GM23248 (cell line): Measurements from ENCODE around the gene ATRN. TPM values are rescaled to one million over a fixed set of nuclear protein-coding genes. Genes with fewer than 3 reads are reported as not detected.

Experiments
- DNase-seq: peaks from one replicate; pipeline ENCODE4 v3.0.0-alpha.2; 2015
- H2AFZ ChIP-seq: fragments of 200-600 bp; sonication (generic); 2 replicates; pipeline ENCODE4 v1.6.1; 2016; ENCODE audit warnings: antibody characterized with exemption
- H3F3A ChIP-seq: fragments of 200-600 bp; sonication (generic); 2 replicates; pipeline ENCODE4 v1.6.1; 2016; ENCODE audit warnings: mild to moderate bottlenecking, antibody characterized with exemption, mixed run types; ENCODE audit not compliant: insufficient read depth
- H3K27ac ChIP-seq: fragments of 200-600 bp; sonication (generic); 2 replicates; pipeline ENCODE4 v1.5.1; 2016; ENCODE audit warnings: mild to moderate bottlenecking
- H3K27me3 ChIP-seq: fragments of 200-600 bp; sonication (generic); replicated peaks from 2 replicates; pipeline ENCODE4 v1.6.1; 2016; ENCODE audit warnings: mild to moderate bottlenecking; ENCODE audit not compliant: insufficient read depth
- H3K36me3 ChIP-seq: fragments of 200-600 bp; sonication (generic); 2 replicates; pipeline ENCODE4 v1.6.1; 2016; ENCODE audit warnings: low read depth, mild to moderate bottlenecking
- H3K4me1 ChIP-seq: fragments of 200-600 bp; sonication (generic); 2 replicates; pipeline ENCODE4 v1.6.1; 2016; ENCODE audit warnings: mild to moderate bottlenecking; ENCODE audit not compliant: insufficient read depth
- H3K4me2 ChIP-seq: fragments of 200-600 bp; sonication (generic); one replicate; pipeline ENCODE4 v1.6.1; 2016; ENCODE audit warnings: mild to moderate bottlenecking; ENCODE audit not compliant: unreplicated experiment
- H3K4me3 ChIP-seq: fragments of 200-600 bp; sonication (generic); 2 replicates; pipeline ENCODE4 v1.5.1; 2016; ENCODE audit warnings: mild to moderate bottlenecking
- H3K79me2 ChIP-seq: fragments of 200-600 bp; sonication (generic); 2 replicates; pipeline ENCODE4 v1.6.1; 2016; ENCODE audit warnings: mild to moderate bottlenecking; ENCODE audit not compliant: insufficient read depth
- H3K9ac ChIP-seq: fragments of 200-600 bp; sonication (generic); 2 replicates; pipeline ENCODE4 v1.6.1; 2016; ENCODE audit warnings: mild to moderate bottlenecking
- H3K9me2 ChIP-seq: fragments of 200-600 bp; sonication (generic); 2 replicates; pipeline ENCODE4 v1.6.1; 2016; ENCODE audit warnings: mixed run types, mild to moderate bottlenecking, moderate library complexity; ENCODE audit not compliant: insufficient read depth
- H3K9me3 ChIP-seq: fragments of 200-600 bp; sonication (generic); one replicate; pipeline ENCODE4 v1.6.1; 2017; ENCODE audit warnings: low read depth
- H4K20me1 ChIP-seq: fragments of 200-600 bp; sonication (generic); 2 replicates; pipeline ENCODE4 v1.6.0; 2016; ENCODE audit not compliant: insufficient read depth
- EZH2 ChIP-seq: fragments of 200-600 bp; sonication (generic); IDR thresholded peaks from 2 replicates; pipeline ENCODE4 v1.6.1; 2018; ENCODE audit warnings: antibody characterized with exemption, mild to moderate bottlenecking; ENCODE audit not compliant: insufficient read depth, poor library complexity, severe bottlenecking
- EZH2phosphoT487 ChIP-seq: fragments of 200-600 bp; sonication (generic); IDR thresholded peaks from 2 replicates; pipeline ENCODE4 v1.6.1; 2018; ENCODE audit warnings: antibody characterized with exemption, moderate library complexity, mild to moderate bottlenecking, low read depth; ENCODE audit not compliant: insufficient read depth
- WGBS, 2 experiments: methylation state at CpG; one replicate each; pipeline ENCODE4 v1.1.6; 2015 to 2017; ENCODE audit warnings: low lambda C conversion rate in 2 of 2, low coverage in 1 of 2; ENCODE audit errors: missing lambda C conversion rate in 2 of 2; 5-methylcytosine and 5-hydroxymethylcytosine counted together
- in situ Hi-C: fragments of 300-500 bp; cut with MboI; formaldehyde crosslinking; loops from 2 replicates; pipeline ENCODE4 v1.15.0; 2020
- polyA plus RNA-seq: library from polyadenylated mRNA; unstranded; fragments of >200 nt; fragmentation: Nextera tagmentation; extraction: Ambion mirVana; gene quantifications from 2 replicates; pipeline ENCODE4 v1.2.1, GENCODE V29; 2016
- total RNA-seq: library from RNA; depleted of rRNA; stranded (reverse); fragments of >200 nt; shearing (Covaris generic); gene quantifications from 2 replicates; pipeline ENCODE4 v1.2.3, GENCODE V29; 2014

ATRN gene
- total and polyA plus RNA-seq, 2 experiments from 2014 or later: 9.9 to 38.7 TPM

DNA sequence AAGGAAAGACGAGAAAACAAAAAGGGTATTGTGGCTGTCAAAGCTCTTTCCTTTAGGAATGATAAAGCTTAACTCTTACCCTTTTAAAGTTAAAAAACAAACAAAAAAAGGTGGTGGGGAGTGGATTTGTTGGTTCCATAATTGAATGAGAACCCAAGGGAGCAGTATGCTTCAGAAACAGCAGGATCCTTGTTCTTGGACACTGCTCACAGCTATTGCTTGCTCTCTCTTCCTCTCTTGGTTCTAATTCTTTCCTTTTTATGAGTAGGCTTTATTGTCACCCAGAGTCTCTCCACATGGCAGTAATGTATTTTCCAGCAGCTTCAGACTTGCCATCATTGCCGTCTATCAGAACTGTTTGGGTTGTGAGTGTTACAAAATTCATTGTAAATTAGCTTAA is 18.7 kb upstream of the ATRN start:
- WGBS, 2 experiments: 57 to 64% methylated on average over 2 of the region's 2 CpGs
- Histone ChIP-seq H3K27ac (no peak overlapping the region), H3K9me2 (no peaks in the 10 kb centered on the region), H3K4me1 (no peaks in the 10 kb centered on the region), H3K4me3 (no peak overlapping the region), H3K27me3 (peaks cover 31% of the 10 kb centered on the region), H3K79me2 (no peaks in the 10 kb centered on the region), H3K9ac (no peak overlapping the region), H4K20me1 (no peaks in the 10 kb centered on the region), H3K4me2 (no peak overlapping the region), H3K9me3 (no peaks in the 10 kb centered on the region), H3F3A (no peaks in the 10 kb centered on the region), H3K36me3 (no peaks in the 10 kb centered on the region), H2AFZ (no peak overlapping the region)
- in situ Hi-C loops: no loop called here
- no peak for DNase-seq
- TF ChIP-seq EZH2 (no peak), EZH2phosphoT487 (no peak)

DNA sequence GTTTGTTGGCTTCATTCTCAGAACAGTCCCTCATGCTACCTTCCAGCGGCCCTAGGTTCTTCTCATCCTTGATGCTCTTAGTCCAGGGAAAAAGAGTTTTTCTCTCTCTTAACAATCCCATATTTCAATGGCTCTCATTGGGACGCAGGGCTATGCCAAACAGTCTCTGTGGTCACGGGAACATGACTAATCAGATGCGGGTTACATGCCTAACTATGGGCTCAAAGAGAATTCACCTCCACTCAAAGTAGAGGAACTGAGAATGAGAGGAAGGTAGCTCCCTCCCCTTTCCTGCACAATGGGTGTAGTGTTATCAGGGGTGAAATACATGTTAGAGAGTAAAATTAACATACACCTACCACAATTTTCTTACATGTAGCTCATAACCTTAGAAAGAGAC is 18.1 kb upstream of the ATRN start:
- H3K27me3 ChIP-seq: peaks cover 31% of the 10 kb centered on the region
- H3K27ac ChIP-seq: no peak overlapping the region
- DNase-seq: no peak
- no peaks in the 10 kb centered on the region for H3K9me3 ChIP-seq
- H3K4me2 ChIP-seq: no peak overlapping the region
- TF ChIP-seq EZH2phosphoT487: no peak
- no peak for TF ChIP-seq EZH2
- no peak overlapping the region for H2AFZ ChIP-seq
- H3K4me1 ChIP-seq: no peaks in the 10 kb centered on the region
- H3K4me3 ChIP-seq: no peak overlapping the region
- H3F3A ChIP-seq: no peaks in the 10 kb centered on the region
- no peaks in the 10 kb centered on the region for H3K79me2 ChIP-seq
- in situ Hi-C loops: no loop called here
- no peaks in the 10 kb centered on the region for H4K20me1 ChIP-seq
- H3K9me2 ChIP-seq: no peaks in the 10 kb centered on the region
- no peak overlapping the region for H3K9ac ChIP-seq
- whole genome bisulfite sequencing, 2 experiments: 60 to 63% methylated on average over 4 of the region's 4 CpGs
- no peaks in the 10 kb centered on the region for H3K36me3 ChIP-seq

DNA sequence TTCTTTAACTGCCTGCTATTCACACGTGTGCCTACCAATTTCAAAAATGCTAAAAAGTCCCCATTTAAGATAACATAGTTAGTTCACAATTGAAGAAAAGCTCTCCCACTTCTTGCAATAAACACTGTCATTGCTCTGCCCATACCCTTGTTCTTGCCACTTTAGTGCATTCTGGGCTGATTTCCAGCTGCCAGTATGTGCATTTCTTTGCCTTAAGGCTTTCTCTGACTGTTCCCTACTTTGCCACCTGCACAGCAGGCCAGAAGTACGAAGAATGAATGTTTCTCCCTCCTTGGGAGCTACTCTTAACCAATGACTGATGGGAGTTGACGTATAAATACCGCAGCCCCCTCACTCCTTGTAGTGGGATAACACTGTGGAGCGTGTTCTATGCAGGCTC is 16.0 kb upstream of the ATRN start:
- H3K9me2 ChIP-seq: no peaks in the 10 kb centered on the region
- no peaks in the 10 kb centered on the region for H3K79me2 ChIP-seq
- 45 to 54% methylated on average over 5 of the region's 5 CpGs for WGBS, 2 experiments
- no peaks in the 10 kb centered on the region for H3K36me3 ChIP-seq
- H3K27me3 ChIP-seq: peaks cover 31% of the 10 kb centered on the region
- H3K27ac ChIP-seq: no peak overlapping the region
- TF ChIP-seq EZH2 (no peak), EZH2phosphoT487 (no peak)
- in situ Hi-C loops: no loop called here
- no peaks in the 10 kb centered on the region for H3K9me3 ChIP-seq
- H3K4me3 ChIP-seq: no peak overlapping the region
- H4K20me1 ChIP-seq: no peaks in the 10 kb centered on the region
- no peaks in the 10 kb centered on the region for H3K4me1 ChIP-seq
- no peak overlapping the region for H3K4me2 ChIP-seq
- H3K9ac ChIP-seq: no peak overlapping the region
- no peaks in the 10 kb centered on the region for H3F3A ChIP-seq
- H2AFZ ChIP-seq: no peak overlapping the region
- DNase-seq: no peak

DNA sequence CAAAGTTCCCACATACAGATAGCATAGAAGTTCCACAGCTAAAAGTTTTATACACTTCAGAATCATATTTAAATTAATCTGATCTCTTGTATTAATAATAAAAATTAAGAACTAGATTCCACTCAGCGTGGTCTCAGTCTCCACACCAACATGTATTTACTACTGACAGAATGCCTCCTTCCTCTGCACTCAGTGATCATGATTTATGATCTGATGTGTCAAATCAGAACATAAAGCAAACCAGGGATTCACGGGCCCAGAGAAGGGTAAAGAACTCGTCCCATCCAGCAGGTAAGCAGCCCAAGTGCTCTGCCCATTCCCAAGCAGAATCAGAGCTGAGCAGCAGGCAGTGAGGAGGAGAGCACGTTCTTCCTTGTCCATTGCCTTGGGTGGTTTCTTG is 14.2 kb upstream of the ATRN start:
- WGBS, 2 experiments: 9 to 13% methylated on average over 4 of the region's 4 CpGs
- Histone ChIP-seq H3F3A (no peaks in the 10 kb centered on the region), H3K27ac (no peak overlapping the region), H3K9me3 (no peaks in the 10 kb centered on the region), H4K20me1 (no peaks in the 10 kb centered on the region), H3K4me2 (no peak overlapping the region), H3K4me1 (no peaks in the 10 kb centered on the region), H3K36me3 (no peaks in the 10 kb centered on the region), H2AFZ (no peak overlapping the region), H3K79me2 (no peaks in the 10 kb centered on the region), H3K4me3 (no peak overlapping the region), H3K27me3 (peaks cover 20% of the 10 kb centered on the region), H3K9ac (no peak overlapping the region), H3K9me2 (no peaks in the 10 kb centered on the region)
- no peak for TF ChIP-seq EZH2phosphoT487
- TF ChIP-seq EZH2: no peak
- in situ Hi-C loops: no loop called here
- no peak for DNase-seq

DNA sequence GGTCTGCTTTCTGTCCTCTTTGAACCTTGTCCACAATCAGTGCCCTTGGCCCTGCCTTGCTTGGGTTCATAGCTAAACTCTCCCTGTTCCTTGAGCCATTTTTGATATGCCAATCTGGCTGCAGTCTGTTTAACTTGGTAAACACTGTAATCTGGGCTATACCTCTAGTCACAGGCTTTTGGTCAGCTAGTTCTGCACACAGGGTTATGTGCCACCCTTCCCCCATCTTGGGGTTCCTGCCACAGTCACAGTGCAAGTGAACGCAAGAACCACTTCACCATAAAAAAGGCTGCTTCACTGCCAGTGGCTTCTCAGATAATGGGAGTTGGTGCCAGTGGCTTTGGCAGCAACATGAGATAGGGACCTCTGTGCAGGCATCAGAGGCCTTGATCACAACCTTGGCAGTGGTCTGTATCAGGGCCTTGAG is 10.9 kb upstream of the ATRN start:
- DNase-seq: no peak
- H2AFZ ChIP-seq: no peak overlapping the region
- no peak overlapping the region for H3K27ac ChIP-seq
- H3K4me1 ChIP-seq: no peaks in the 10 kb centered on the region
- H3K79me2 ChIP-seq: no peaks in the 10 kb centered on the region
- H3K36me3 ChIP-seq: no peaks in the 10 kb centered on the region
- H3K9me3 ChIP-seq: no peaks in the 10 kb centered on the region
- TF ChIP-seq EZH2phosphoT487: no peak
- no peak for TF ChIP-seq EZH2
- H3K9me2 ChIP-seq: no peaks in the 10 kb centered on the region
- H4K20me1 ChIP-seq: no peaks in the 10 kb centered on the region
- peaks cover 8% of the 10 kb centered on the region; the same call in 1 of the 2 replicates for H3K27me3 ChIP-seq
- H3F3A ChIP-seq: no peaks in the 10 kb centered on the region
- H3K9ac ChIP-seq: no peak overlapping the region
- WGBS, 2 experiments: 94 to 100% methylated on average over 1 of the region's 1 CpG
- no peak overlapping the region for H3K4me3 ChIP-seq
- in situ Hi-C loops: no loop called here
- no peak overlapping the region for H3K4me2 ChIP-seq
